HTERT RPE-1 (cell line): ENCODE measurements around the gene FAH.
"Not testable (repeated sequence)": the region's sequence is repeated elsewhere in the genome, so short reads cannot be mapped to it uniquely, and the experiment has no call there.

Experiments
- in situ Hi-C: fragments of 300-500 bp; cut with MboI; formaldehyde crosslinking; loops from 4 replicates; pipeline ENCODE4 v1.14.3; 2020; ENCODE audit warnings: low sequenced_read_pairs

Gene FAH

GRCh38 chr15:80152896-80153876 is at the start of gene FAH:
TSS of gene FAH (plus strand) at chr15:80152999. CDS start at chr15:80153055, 56 bp downstream.
- in situ Hi-C loops, result no loop called here

DNA sequence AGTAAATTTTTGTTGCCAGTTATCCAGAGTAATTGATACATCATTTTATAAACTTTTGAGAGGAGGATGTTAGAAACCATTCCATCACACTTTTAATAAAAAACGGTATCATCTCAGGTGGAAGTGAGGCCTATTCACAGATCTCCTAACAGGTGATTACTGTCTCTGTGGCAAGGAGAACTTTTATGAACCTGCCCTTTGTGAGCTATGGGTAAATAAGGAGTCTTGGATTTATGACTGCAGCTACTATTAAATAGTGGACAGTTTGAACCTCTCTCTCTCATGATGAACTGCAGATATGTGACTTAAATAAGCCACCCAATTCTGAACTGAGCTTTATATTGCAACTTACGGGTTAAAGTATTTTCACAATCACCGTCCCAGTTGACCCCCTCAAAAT is 47.6 kb upstream of the FAH start:
- in situ Hi-C loops, result no loop called here

- in situ Hi-C loops, result no loop called here
These were observed 47.2 kb upstream of the FAH start for GRCh38 chr15:80105595-80105994.

- in situ Hi-C loops, result no loop called here
These were observed 46.7 kb upstream of the FAH start for GRCh38 chr15:80106051-80106450.

- in situ Hi-C loops, result no loop called here
These were observed 45.6 kb upstream of the FAH start for GRCh38 chr15:80107204-80107603.

- in situ Hi-C loops, result no loop called here
These were observed 45.0 kb upstream of the FAH start for GRCh38 chr15:80107774-80108173.

DNA sequence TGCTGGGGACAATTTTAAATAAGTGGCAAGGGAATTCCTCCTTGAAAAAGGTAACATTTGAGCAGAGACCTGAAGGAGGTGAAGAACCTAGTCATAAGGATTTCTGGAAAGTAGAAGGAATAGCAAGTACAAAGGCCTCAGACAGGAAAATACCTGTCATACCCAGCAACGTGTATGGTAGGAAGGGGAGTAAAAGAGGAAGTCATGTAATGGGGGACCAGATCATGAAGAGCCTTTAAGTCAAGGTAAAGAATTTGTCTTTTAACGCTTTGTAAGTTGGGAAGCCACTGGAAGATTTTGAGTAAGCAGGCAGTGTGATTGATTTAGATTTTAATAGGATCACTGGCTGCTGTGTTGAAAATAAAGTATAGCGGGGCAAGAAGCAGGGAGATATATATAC is 43.4 kb upstream of the FAH start:
- in situ Hi-C loops, result no loop called here

DNA sequence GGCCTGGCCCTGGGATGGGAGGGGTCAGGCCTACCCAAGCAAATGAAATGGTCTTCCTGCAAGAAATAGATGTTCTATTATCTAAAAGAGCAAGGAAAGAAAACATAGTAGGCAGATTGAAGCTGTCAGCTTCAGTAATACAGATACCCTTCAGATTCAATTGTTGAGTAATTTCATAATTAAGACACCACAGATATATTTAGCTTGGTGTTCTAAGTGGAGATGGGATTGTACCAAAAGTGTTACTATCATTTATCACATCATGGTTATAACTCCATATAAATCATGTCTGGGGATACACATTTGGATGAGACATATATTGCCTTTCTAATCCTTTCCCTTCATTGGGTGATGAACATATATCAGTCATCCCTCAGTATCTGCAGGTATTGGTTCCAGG is 41.9 kb upstream of the FAH start:
- in situ Hi-C loops, result no loop called here

DNA sequence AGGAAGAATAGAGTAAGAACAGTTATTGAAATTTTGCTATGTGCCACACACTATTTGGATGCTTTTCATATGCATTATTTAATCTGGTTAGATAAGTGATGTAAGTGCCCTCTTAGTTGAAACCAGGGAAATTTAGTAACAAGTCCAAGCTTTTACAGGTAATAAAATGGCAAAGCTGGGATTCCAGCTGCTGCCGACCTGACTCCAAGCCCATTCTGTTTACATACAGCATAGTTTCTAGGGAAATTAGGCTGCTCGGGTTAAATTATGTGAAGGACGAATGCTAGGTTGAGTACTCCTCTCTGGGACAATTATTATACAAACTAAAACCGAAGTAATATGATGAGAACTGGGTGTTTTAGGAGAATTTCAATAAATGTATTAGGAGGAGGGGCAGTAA is 38.7 kb upstream of the FAH start:
- in situ Hi-C loops, result no loop called here

GRCh38 chr15:80115021-80115420 is 37.8 kb upstream of the FAH start:
- in situ Hi-C loops, result no loop called here

DNA sequence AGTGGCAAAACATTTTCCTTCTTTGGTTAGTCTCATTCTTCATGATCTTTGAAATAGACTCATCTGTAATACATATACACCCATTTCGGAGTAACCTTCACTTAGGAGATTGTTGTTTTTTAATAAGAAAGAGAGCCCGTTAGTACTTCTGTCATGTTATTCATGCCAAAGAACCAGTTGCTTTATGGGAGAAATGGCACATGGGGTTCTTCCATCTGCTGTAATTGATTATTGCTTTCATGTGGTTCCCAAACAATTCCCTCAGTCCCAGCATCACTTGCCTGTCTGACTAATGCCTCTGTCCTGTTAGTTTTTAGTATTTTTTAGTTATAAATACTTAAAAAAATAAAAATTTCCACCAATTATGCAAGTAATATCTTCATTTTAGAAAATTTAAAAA is 33.8 kb upstream of the FAH start:
- in situ Hi-C loops, result no loop called here

DNA sequence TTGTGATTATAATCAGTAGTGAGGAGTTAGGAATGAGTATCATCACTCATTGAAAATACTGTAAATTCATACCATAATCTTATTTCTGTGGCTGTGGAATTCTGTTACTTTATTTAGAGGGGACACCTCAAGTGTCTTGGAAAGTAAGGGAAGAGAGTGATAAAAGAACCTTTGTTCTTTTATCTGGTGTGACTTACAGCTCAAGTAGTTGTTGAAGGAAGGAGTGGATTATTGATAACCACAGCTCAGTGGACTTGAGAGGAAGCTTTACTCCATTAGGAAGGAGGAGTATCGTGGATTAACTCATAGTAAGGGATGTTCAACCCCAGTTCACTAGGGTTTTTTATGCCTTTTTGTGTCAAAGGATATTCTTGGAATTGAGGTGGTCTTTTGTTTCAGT is 32.2 kb upstream of the FAH start:
- in situ Hi-C loops, result no loop called here

- in situ Hi-C loops, result no loop called here
These were observed 31.3 kb upstream of the FAH start for GRCh38 chr15:80121546-80121945.

DNA sequence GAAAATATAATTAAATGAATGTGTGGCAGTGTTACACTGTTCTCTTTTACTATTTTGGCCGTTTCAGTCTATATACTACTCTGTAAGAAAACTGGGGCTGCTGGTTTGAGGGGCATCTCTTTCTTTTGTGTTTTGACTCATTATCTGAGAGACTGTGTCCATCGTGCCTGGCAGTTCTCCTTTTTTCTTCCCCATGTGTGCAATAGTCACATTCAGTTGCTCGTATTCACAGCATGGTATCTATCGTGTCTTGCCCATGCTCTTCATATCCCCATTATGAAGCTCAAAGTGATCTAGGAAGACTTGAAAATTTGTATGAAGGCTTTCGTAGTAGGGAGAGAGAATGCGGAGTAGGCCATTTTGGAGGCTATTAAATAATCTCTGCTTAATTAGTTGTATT is 29.8 kb upstream of the FAH start:
- in situ Hi-C loops, result no loop called here

GRCh38 chr15:80127253-80127652 is 25.5 kb upstream of the FAH start:
- in situ Hi-C loops, result not testable (repeated sequence)

- in situ Hi-C loops, result no loop called here
These were observed 24.9 kb upstream of the FAH start for GRCh38 chr15:80127911-80128310.

DNA sequence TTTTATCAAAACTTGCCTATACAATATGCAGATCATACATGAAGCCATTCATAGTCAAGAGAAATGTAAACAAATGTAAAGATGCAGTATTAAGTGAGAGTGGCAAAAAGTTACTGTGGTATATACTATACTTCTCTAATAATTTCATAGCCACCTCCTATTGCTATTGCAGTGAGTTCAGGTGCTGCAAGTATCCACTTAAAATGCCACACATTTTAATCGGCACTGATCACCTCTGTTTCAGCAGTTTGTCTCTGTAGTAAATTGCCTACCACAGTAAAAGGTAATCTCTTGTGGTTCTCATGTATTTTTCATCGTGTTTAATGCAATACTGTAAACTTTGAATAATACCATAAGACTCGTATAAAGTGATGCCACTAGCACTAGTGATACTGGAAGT is 20.4 kb upstream of the FAH start:
- in situ Hi-C loops, result no loop called here

DNA sequence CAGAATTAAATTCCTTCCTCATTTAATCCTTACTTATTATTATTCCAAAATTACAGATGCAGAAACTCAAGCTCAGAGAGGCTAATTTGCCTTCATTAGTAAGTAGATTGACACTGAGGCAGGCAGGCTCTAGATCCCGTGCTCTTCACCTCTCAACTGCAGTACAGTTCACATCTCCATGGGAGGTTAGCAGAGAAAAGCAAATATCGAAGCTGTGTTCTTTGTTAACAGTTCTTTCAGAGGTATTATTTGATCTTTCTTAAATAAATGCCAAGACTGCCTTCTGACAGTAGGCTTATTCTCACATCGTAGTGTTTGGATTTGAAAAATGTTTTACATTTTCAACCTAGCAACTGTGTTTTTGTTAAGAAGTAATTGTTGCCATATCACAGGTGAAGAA is 15.9 kb upstream of the FAH start:
- in situ Hi-C loops, result no loop called here

GRCh38 chr15:80138961-80139360 is 13.8 kb upstream of the FAH start:
- in situ Hi-C loops, result no loop called here

GRCh38 chr15:80140909-80141308 is 11.9 kb upstream of the FAH start:
- in situ Hi-C loops, result no loop called here

DNA sequence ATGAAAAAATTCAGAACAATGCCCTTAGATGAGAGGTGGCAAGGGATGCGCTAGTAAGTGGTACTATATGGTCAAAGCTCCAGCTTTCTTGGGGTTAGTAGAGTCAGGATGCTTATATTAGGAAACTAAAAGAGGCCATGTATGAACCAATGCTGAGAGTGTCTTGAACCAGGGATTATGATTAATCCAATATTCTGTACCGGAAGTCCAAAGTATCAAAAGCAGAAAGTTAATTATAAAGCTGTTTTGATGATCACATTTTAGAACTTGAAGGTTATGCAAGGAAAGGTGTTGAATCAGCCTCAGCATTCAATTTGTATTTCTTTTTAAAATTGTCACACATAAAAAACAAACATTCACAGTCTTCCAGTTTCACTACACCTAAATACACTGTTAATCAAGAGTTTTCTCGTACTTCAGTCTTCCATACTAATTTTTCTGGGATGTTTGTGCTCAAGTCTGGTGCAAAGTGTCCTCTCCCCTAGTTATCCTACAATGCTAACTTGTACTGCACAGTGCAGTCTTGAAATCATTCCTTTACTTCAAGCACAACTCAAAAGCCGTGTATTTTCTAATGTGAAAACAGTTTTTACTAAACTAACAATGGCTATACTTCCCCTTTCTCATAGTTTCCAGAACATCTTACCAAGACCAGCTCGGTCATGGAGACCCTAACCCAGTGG is 10.7 kb upstream of the FAH start:
- in situ Hi-C loops, result no loop called here

DNA sequence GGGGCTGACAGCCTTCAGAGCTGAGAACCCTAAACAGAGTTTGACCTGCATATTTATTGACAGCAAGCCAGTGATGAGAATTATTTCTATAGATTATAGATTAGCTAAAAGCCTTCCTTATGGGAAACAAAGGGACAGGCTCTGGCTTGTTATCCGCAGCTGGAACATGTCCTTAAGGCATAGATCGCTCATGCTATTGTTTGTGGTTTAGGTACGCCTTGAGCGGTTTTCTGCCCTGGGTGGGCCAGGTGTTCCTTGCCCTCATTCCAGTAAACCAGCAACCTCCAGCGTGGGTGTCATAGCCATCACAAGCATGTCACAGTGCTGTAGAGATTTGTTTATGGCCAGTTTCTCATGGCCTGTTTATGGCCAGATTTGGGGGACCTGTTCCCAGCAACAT is 10.2 kb upstream of the FAH start:
- in situ Hi-C loops, result no loop called here
